ENCODE results near the gene ABO. TPM values are rescaled to one million over a fixed set of nuclear protein-coding genes. Genes with fewer than 3 reads are reported as not detected.
"Not testable (repeated sequence)": the region's sequence is repeated elsewhere in the genome, so short reads cannot be mapped to it uniquely, and the experiment has no call there.

ABO gene
- 0.14 TPM for total RNA-seq
- polyA plus RNA-seq, result 1.3 TPM
- long read RNA-seq, donor 1, result 0 reads
- long read RNA-seq, donor 2, result 0 reads
- long read RNA-seq, donor 3, full-length matches to known transcripts, result 1 of 1 reads
- long read RNA-seq, donor 3, partial matches to known transcripts, result 0 of 1 reads
- long read RNA-seq, donor 3, other reads (novel, unspliced or antisense), result 0 of 1 reads
- long read RNA-seq, donor 4, result 0 reads
- long read RNA-seq, donor 5, result 0 reads
- long read RNA-seq, donor 6, result 0 reads
- long read RNA-seq, donor 7, result 0 reads
- long read RNA-seq, donor 8, result 0 reads
- long read RNA-seq, donor 9, result 0 reads
- long read RNA-seq, donor 10, result 0 reads

GRCh38 chr9:133275105-133276000 is at the start of gene ABO:
TSS of gene ABO (minus strand) at chr9:133275201.
- Histone ChIP-seq H3K4me1 (ENCODE audit: control insufficient read depth in 2 of 2, insufficient read depth in 2 of 2, low read length in 2 of 2) (no peaks in the 10 kb centered on the region), H3K9me3 (ENCODE audit: control insufficient read depth in 2 of 2, insufficient read depth in 1 of 2, low read length in 1 of 2) (peaks cover 0 to 9% of the 10 kb centered on the region in 2 donors), H3K4me3 (ENCODE audit: low read length in 2 of 2) (peak within 1 kb of the TSS in 1 of 2 donors; percentile 33), H3K36me3 (ENCODE audit: control insufficient read depth in 2 of 2, insufficient read depth in 2 of 2, low read length in 1 of 2) (no peaks in the 10 kb centered on the region), H3K27me3 (ENCODE audit: control insufficient read depth in 2 of 2, insufficient read depth in 1 of 2, low read length in 1 of 2) (peaks cover 37 to 63% of the 10 kb centered on the region in 2 donors), H3K27ac (ENCODE audit: low read depth in 1 of 2, low read length in 1 of 2) (no peak within 1 kb of the TSS)
- 1% methylated on average over 110 of the region's 110 CpGs for WGBS
- DNase-seq (ENCODE audit: low read depth in 6 of 9, low spot score in 9 of 9), result no peak

GRCh38 chr9:133323991-133324703 is 49.1 kb upstream of the ABO start:
- WGBS, result 94% methylated on average over 13 of the region's 13 CpGs

GRCh38 chr9:133323211-133323610 is 48.2 kb upstream of the ABO start:
- no peak overlapping the region for H3K4me3 ChIP-seq (ENCODE audit: low read length in 2 of 2)
- DNase-seq (ENCODE audit: low read depth in 6 of 9, low spot score in 9 of 9), result no peak

More at GRCh38 chr9:133323991-133324703, 49.1 kb upstream of the ABO start:
- Histone ChIP-seq H3K27ac (ENCODE audit: low read depth in 1 of 2, low read length in 1 of 2) (no peak overlapping the region), H3K36me3 (ENCODE audit: control insufficient read depth in 2 of 2, insufficient read depth in 2 of 2, low read length in 1 of 2) (no peaks in the 10 kb centered on the region), H3K9me3 (ENCODE audit: control insufficient read depth in 2 of 2, insufficient read depth in 1 of 2, low read length in 1 of 2) (peaks cover 0 to 3% of the 10 kb centered on the region in 2 donors), H3K4me3 (ENCODE audit: low read length in 2 of 2) (no peak overlapping the region), H3K27me3 (ENCODE audit: control insufficient read depth in 2 of 2, insufficient read depth in 1 of 2, low read length in 1 of 2) (peaks cover 0 to 4% of the 10 kb centered on the region in 2 donors), H3K4me1 (ENCODE audit: control insufficient read depth in 2 of 2, insufficient read depth in 2 of 2, low read length in 2 of 2) (no peaks in the 10 kb centered on the region)
- DNase-seq (ENCODE audit: low read depth in 6 of 9, low spot score in 9 of 9), result no peak

GRCh38 chr9:133322701-133323100 is 47.7 kb upstream of the ABO start:
- WGBS, result 59% methylated on average over 14 of the region's 14 CpGs

More at GRCh38 chr9:133323211-133323610, 48.2 kb upstream of the ABO start:
- H3K36me3 ChIP-seq (ENCODE audit: control insufficient read depth in 2 of 2, insufficient read depth in 2 of 2, low read length in 1 of 2), result no peaks in the 10 kb centered on the region
- H3K27ac ChIP-seq (ENCODE audit: low read depth in 1 of 2, low read length in 1 of 2), result no peak overlapping the region
- 95% methylated on average over 10 of the region's 10 CpGs for WGBS
- H3K4me1 ChIP-seq (ENCODE audit: control insufficient read depth in 2 of 2, insufficient read depth in 2 of 2, low read length in 2 of 2), result no peaks in the 10 kb centered on the region
- peaks cover 0 to 4% of the 10 kb centered on the region in 2 donors for H3K27me3 ChIP-seq (ENCODE audit: control insufficient read depth in 2 of 2, insufficient read depth in 1 of 2, low read length in 1 of 2)
- H3K9me3 ChIP-seq (ENCODE audit: control insufficient read depth in 2 of 2, insufficient read depth in 1 of 2, low read length in 1 of 2), result peaks cover 0 to 3% of the 10 kb centered on the region in 2 donors

GRCh38 chr9:133321411-133321935 is 46.5 kb upstream of the ABO start:
- Histone ChIP-seq H3K4me1 (ENCODE audit: control insufficient read depth in 2 of 2, insufficient read depth in 2 of 2, low read length in 2 of 2) (no peaks in the 10 kb centered on the region), H3K4me3 (ENCODE audit: low read length in 2 of 2) (no peak overlapping the region), H3K9me3 (ENCODE audit: control insufficient read depth in 2 of 2, insufficient read depth in 1 of 2, low read length in 1 of 2) (peaks cover 0 to 3% of the 10 kb centered on the region in 2 donors), H3K27me3 (ENCODE audit: control insufficient read depth in 2 of 2, insufficient read depth in 1 of 2, low read length in 1 of 2) (peaks cover 0 to 4% of the 10 kb centered on the region in 2 donors), H3K27ac (ENCODE audit: low read depth in 1 of 2, low read length in 1 of 2) (no peak overlapping the region), H3K36me3 (ENCODE audit: control insufficient read depth in 2 of 2, insufficient read depth in 2 of 2, low read length in 1 of 2) (no peaks in the 10 kb centered on the region)
- no peak for DNase-seq (ENCODE audit: low read depth in 6 of 9, low spot score in 9 of 9)
- WGBS, result 94% methylated on average over 13 of the region's 13 CpGs

More at GRCh38 chr9:133322701-133323100, 47.7 kb upstream of the ABO start:
- Histone ChIP-seq H3K27ac (ENCODE audit: low read depth in 1 of 2, low read length in 1 of 2) (no peak overlapping the region), H3K4me3 (ENCODE audit: low read length in 2 of 2) (no peak overlapping the region), H3K27me3 (ENCODE audit: control insufficient read depth in 2 of 2, insufficient read depth in 1 of 2, low read length in 1 of 2) (peaks cover 0 to 4% of the 10 kb centered on the region in 2 donors), H3K9me3 (ENCODE audit: control insufficient read depth in 2 of 2, insufficient read depth in 1 of 2, low read length in 1 of 2) (peaks cover 0 to 3% of the 10 kb centered on the region in 2 donors), H3K4me1 (ENCODE audit: control insufficient read depth in 2 of 2, insufficient read depth in 2 of 2, low read length in 2 of 2) (no peaks in the 10 kb centered on the region), H3K36me3 (ENCODE audit: control insufficient read depth in 2 of 2, insufficient read depth in 2 of 2, low read length in 1 of 2) (no peaks in the 10 kb centered on the region)
- no peak for DNase-seq (ENCODE audit: low read depth in 6 of 9, low spot score in 9 of 9)

- peaks cover 0 to 4% of the 10 kb centered on the region in 2 donors for H3K27me3 ChIP-seq (ENCODE audit: control insufficient read depth in 2 of 2, insufficient read depth in 1 of 2, low read length in 1 of 2)
- H3K9me3 ChIP-seq (ENCODE audit: control insufficient read depth in 2 of 2, insufficient read depth in 1 of 2, low read length in 1 of 2), result peaks cover 0 to 3% of the 10 kb centered on the region in 2 donors
- no peak overlapping the region for H3K4me3 ChIP-seq (ENCODE audit: low read length in 2 of 2)
- H3K4me1 ChIP-seq (ENCODE audit: control insufficient read depth in 2 of 2, insufficient read depth in 2 of 2, low read length in 2 of 2), result no peaks in the 10 kb centered on the region
- no peak overlapping the region for H3K27ac ChIP-seq (ENCODE audit: low read depth in 1 of 2, low read length in 1 of 2)
- WGBS, result 94% methylated on average over 13 of the region's 13 CpGs
- no peaks in the 10 kb centered on the region for H3K36me3 ChIP-seq (ENCODE audit: control insufficient read depth in 2 of 2, insufficient read depth in 2 of 2, low read length in 1 of 2)
- DNase-seq (ENCODE audit: low read depth in 6 of 9, low spot score in 9 of 9), result no peak
These were observed 45.5 kb upstream of the ABO start for GRCh38 chr9:133320421-133320881.

- DNase-seq (ENCODE audit: low read depth in 6 of 9, low spot score in 9 of 9); H3K4me1 ChIP-seq (ENCODE audit: control insufficient read depth in 2 of 2, insufficient read depth in 2 of 2, low read length in 2 of 2); H3K36me3 ChIP-seq (ENCODE audit: control insufficient read depth in 2 of 2, insufficient read depth in 2 of 2, low read length in 1 of 2); H3K9me3 ChIP-seq (ENCODE audit: control insufficient read depth in 2 of 2, insufficient read depth in 1 of 2, low read length in 1 of 2); H3K27ac ChIP-seq (ENCODE audit: low read depth in 1 of 2, low read length in 1 of 2); H3K27me3 ChIP-seq (ENCODE audit: control insufficient read depth in 2 of 2, insufficient read depth in 1 of 2, low read length in 1 of 2); H3K4me3 ChIP-seq (ENCODE audit: low read length in 2 of 2): not testable (repeated sequence)
- WGBS, result 93% methylated on average over 13 of the region's 13 CpGs
These were observed 42.5 kb upstream of the ABO start for GRCh38 chr9:133317551-133317950.

GRCh38 chr9:133315997-133316396 is 41.0 kb upstream of the ABO start:
- DNase-seq (ENCODE audit: low read depth in 6 of 9, low spot score in 9 of 9), result no peak

More at GRCh38 chr9:133315997-133316396, 41.0 kb upstream of the ABO start:
- no peak overlapping the region for H3K4me3 ChIP-seq (ENCODE audit: low read length in 2 of 2)
- WGBS, result 89% methylated on average over 2 of the region's 2 CpGs
- H3K36me3 ChIP-seq (ENCODE audit: control insufficient read depth in 2 of 2, insufficient read depth in 2 of 2, low read length in 1 of 2), result no peaks in the 10 kb centered on the region
- no peaks in the 10 kb centered on the region for H3K27me3 ChIP-seq (ENCODE audit: control insufficient read depth in 2 of 2, insufficient read depth in 1 of 2, low read length in 1 of 2)
- no peaks in the 10 kb centered on the region for H3K9me3 ChIP-seq (ENCODE audit: control insufficient read depth in 2 of 2, insufficient read depth in 1 of 2, low read length in 1 of 2)
- no peak overlapping the region for H3K27ac ChIP-seq (ENCODE audit: low read depth in 1 of 2, low read length in 1 of 2)
- H3K4me1 ChIP-seq (ENCODE audit: control insufficient read depth in 2 of 2, insufficient read depth in 2 of 2, low read length in 2 of 2), result no peaks in the 10 kb centered on the region

All from thymus (tissue), 14 donors.